GM18526 (cell line): ENCODE results near the gene GPR87.

Experiments used
- POLR2A ChIP-seq: IDR thresholded peaks from 3 replicates; pipeline ENCODE4 v1.6.1; 2011; ENCODE audit not compliant: insufficient read length; ENCODE audit errors: extremely low read depth

Gene GPR87

GRCh38 chr3:151276687-151277042 lies 40.0 kb downstream of the GPR87 start:
- TF ChIP-seq POLR2A, result no peak

- TF ChIP-seq POLR2A, result no peak
These were observed 40.5 kb downstream of the GPR87 start for GRCh38 chr3:151276038-151276686.

- no peak for TF ChIP-seq POLR2A
These were observed 41.5 kb downstream of the GPR87 start for GRCh38 chr3:151275091-151275490.

GRCh38 chr3:151269631-151270030 lies 47.0 kb downstream of the GPR87 start:
- no peak for TF ChIP-seq POLR2A

- TF ChIP-seq POLR2A, result no peak
These were observed 48.1 kb downstream of the GPR87 start for GRCh38 chr3:151268267-151269235.

- TF ChIP-seq POLR2A, result no peak
These were observed 49.6 kb downstream of the GPR87 start for GRCh38 chr3:151267066-151267465.

- TF ChIP-seq POLR2A, result no peak
These were observed 50.8 kb downstream of the GPR87 start for GRCh38 chr3:151265866-151266265.

- TF ChIP-seq POLR2A, result no peak
These were observed 51.5 kb downstream of the GPR87 start for GRCh38 chr3:151265166-151265565.

- no peak for TF ChIP-seq POLR2A
These were observed 52.0 kb downstream of the GPR87 start for GRCh38 chr3:151264605-151265004.

- no peak for TF ChIP-seq POLR2A
These were observed 53.6 kb downstream of the GPR87 start for GRCh38 chr3:151262871-151263525.

GRCh38 chr3:151259664-151260063 lies 57.0 kb downstream of the GPR87 start:
- TF ChIP-seq POLR2A, result no peak

- TF ChIP-seq POLR2A, result no peak
These were observed 59.9 kb downstream of the GPR87 start for GRCh38 chr3:151256749-151257148.

- no peak for TF ChIP-seq POLR2A
These were observed 67.8 kb downstream of the GPR87 start for GRCh38 chr3:151248772-151249337.
